Astrocyte (in vitro differentiated cells and primary cell): ENCODE measurements around the gene NCR1. TPM values are rescaled to one million over a fixed set of nuclear protein-coding genes. Genes with fewer than 3 reads are reported as not detected.

Experiments used
- DNase-seq: peaks from one replicate; pipeline ENCODE4 v3.0.0-alpha.2; 2010; ENCODE audit warnings: low read depth
- FAIRE-seq: peaks from 2 replicates; lab custom pipeline; 2011; peaks lifted over from hg19 to GRCh38; lab: Jason Lieb, UNC
- H2AFZ ChIP-seq: 2 replicates; pipeline ENCODE4 v1.6.0; 2012; ENCODE audit warnings: low read depth, low read length, inconsistent platforms
- H3K27ac ChIP-seq: 2 replicates; pipeline ENCODE4 v1.5.1; 2011; ENCODE audit warnings: low read depth, low read length, inconsistent platforms
- H3K27me3 ChIP-seq: 2 replicates; pipeline ENCODE4 v1.6.0; 2011; ENCODE audit warnings: low read length, inconsistent platforms; ENCODE audit not compliant: insufficient read depth
- H3K36me3 ChIP-seq: 2 replicates; pipeline ENCODE4 v1.5.1; 2011; ENCODE audit warnings: low read length, inconsistent platforms; ENCODE audit not compliant: insufficient read depth
- H3K4me1 ChIP-seq: 2 replicates; pipeline ENCODE4 v1.5.1; 2011; ENCODE audit warnings: low read length, inconsistent platforms; ENCODE audit not compliant: insufficient read depth
- H3K4me2 ChIP-seq: 2 replicates; pipeline ENCODE4 v1.6.0; 2012; ENCODE audit warnings: low read length, inconsistent platforms
- H3K4me3 ChIP-seq: 2 replicates; pipeline ENCODE4 v1.5.1; 2011; ENCODE audit warnings: low read depth, mild to moderate bottlenecking, low read length, inconsistent platforms; ENCODE audit not compliant: insufficient read depth
- H3K79me2 ChIP-seq: 2 replicates; pipeline ENCODE4 v1.6.0; 2012; ENCODE audit warnings: mild to moderate bottlenecking, low read length, inconsistent platforms; ENCODE audit not compliant: insufficient read depth
- H3K9ac ChIP-seq: 2 replicates; pipeline ENCODE4 v1.6.0; 2012; ENCODE audit warnings: mild to moderate bottlenecking, low read length, inconsistent platforms
- H3K9me3 ChIP-seq: 2 replicates; pipeline ENCODE4 v1.5.1; 2012; ENCODE audit warnings: low read depth, mild to moderate bottlenecking, low read length, inconsistent platforms; ENCODE audit not compliant: insufficient read depth
- H4K20me1 ChIP-seq: 2 replicates; pipeline ENCODE4 v1.6.0; 2012; ENCODE audit warnings: low read length, inconsistent platforms; ENCODE audit not compliant: insufficient read depth
- H3K27ac Mint-ChIP-seq: one replicate; pipeline ENCODE4 v1.8.0; 2021; ENCODE audit warnings: mild to moderate bottlenecking, mixed read lengths; ENCODE audit not compliant: unreplicated experiment
- H3K27me3 Mint-ChIP-seq: one replicate; pipeline ENCODE4 v1.8.0; 2021; ENCODE audit warnings: low read depth, mixed read lengths; ENCODE audit not compliant: unreplicated experiment
- H3K36me3 Mint-ChIP-seq: one replicate; pipeline ENCODE4 v1.8.0; 2021; ENCODE audit warnings: low read depth, mixed read lengths; ENCODE audit not compliant: unreplicated experiment
- H3K4me1 Mint-ChIP-seq: one replicate; pipeline ENCODE4 v1.8.0; 2021; ENCODE audit warnings: low read depth, mixed read lengths; ENCODE audit not compliant: unreplicated experiment
- H3K4me3 Mint-ChIP-seq: one replicate; pipeline ENCODE4 v1.8.0; 2021; ENCODE audit warnings: mild to moderate bottlenecking, moderate library complexity, mixed read lengths; ENCODE audit not compliant: unreplicated experiment
- H3K9me3 Mint-ChIP-seq: one replicate; pipeline ENCODE4 v1.8.0; 2021; ENCODE audit warnings: mild to moderate bottlenecking, mixed read lengths; ENCODE audit not compliant: unreplicated experiment
- CTCF ChIP-seq: IDR thresholded peaks from 2 replicates; pipeline ENCODE4 v1.5.1; 2011; ENCODE audit warnings: low read depth, mild to moderate bottlenecking, inconsistent platforms, low read length, moderate library complexity; ENCODE audit not compliant: insufficient read depth
- EZH2 ChIP-seq: IDR thresholded peaks from 2 replicates; pipeline ENCODE4 v1.6.1; 2012; ENCODE audit warnings: mild to moderate bottlenecking, low read length, inconsistent platforms; ENCODE audit not compliant: insufficient read depth
- total RNA-seq: library from RNA; stranded (reverse); gene quantifications from 2 replicates; pipeline ENCODE4 v1.2.1, GENCODE V29; 2021

NCR1 gene
- total RNA-seq, 1 donor from 2014 or later: not detected

DNA sequence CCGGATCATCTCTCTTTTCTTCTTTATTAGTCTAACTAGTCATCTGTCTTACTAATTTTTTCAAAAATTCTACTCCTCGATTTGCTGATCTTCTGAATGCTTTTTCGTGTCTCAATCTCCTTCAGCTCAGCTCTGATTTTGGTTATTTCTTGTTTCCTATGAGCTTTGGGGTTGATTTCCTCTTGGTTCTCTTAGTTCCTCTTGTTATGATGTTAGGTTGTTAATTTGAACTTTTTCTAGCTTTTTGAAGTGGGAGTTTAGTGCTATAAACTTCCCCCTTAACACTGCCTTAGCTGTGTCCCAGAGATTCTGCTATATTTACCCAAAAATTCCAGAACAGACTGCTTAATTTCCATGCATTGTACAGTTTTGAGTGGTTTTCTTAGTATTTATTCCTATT, 28.5 kb upstream of the NCR1 start:
- no peak for TF ChIP-seq CTCF
- no peak for TF ChIP-seq EZH2
- no peak for FAIRE-seq
- Mint-ChIP-seq H3K4me3 (no peak overlapping the region), H3K4me1 (no peaks in the 10 kb centered on the region), H3K9me3 (peaks cover under 1% of the 10 kb centered on the region), H3K27ac (no peak overlapping the region), H3K27me3 (peaks cover 10% of the 10 kb centered on the region), H3K36me3 (no peaks in the 10 kb centered on the region)
- no peak overlapping the region for H3K4me3 ChIP-seq
- H3K9ac ChIP-seq: no peak overlapping the region
- no peaks in the 10 kb centered on the region for H3K4me1 ChIP-seq
- no peak overlapping the region for H2AFZ ChIP-seq
- no peak for DNase-seq
- no peaks in the 10 kb centered on the region for H3K27me3 ChIP-seq
- no peaks in the 10 kb centered on the region for H3K79me2 ChIP-seq
- no peak overlapping the region for H3K4me2 ChIP-seq
- H3K36me3 ChIP-seq: no peaks in the 10 kb centered on the region
- H3K9me3 ChIP-seq: no peaks in the 10 kb centered on the region
- no peaks in the 10 kb centered on the region for H4K20me1 ChIP-seq
- H3K27ac ChIP-seq: no peak overlapping the region

- Mint-ChIP-seq H3K9me3 (peaks cover 2% of the 10 kb centered on the region), H3K27ac (no peak overlapping the region), H3K4me3 (no peak overlapping the region), H3K27me3 (peaks cover 10% of the 10 kb centered on the region), H3K4me1 (no peaks in the 10 kb centered on the region), H3K36me3 (no peaks in the 10 kb centered on the region)
- Histone ChIP-seq H3K9me3 (no peaks in the 10 kb centered on the region), H3K4me2 (no peak overlapping the region), H3K27ac (no peak overlapping the region), H4K20me1 (no peaks in the 10 kb centered on the region), H3K36me3 (no peaks in the 10 kb centered on the region), H3K27me3 (no peaks in the 10 kb centered on the region), H3K4me1 (no peaks in the 10 kb centered on the region), H3K4me3 (no peak overlapping the region), H2AFZ (no peak overlapping the region), H3K9ac (no peak overlapping the region), H3K79me2 (no peaks in the 10 kb centered on the region)
- FAIRE-seq: no peak
- TF ChIP-seq EZH2: no peak
- no peak for TF ChIP-seq CTCF
- DNase-seq: no peak
These were observed 24.1 kb upstream of the NCR1 start for GRCh38 chr19:54881884-54882283.

DNA sequence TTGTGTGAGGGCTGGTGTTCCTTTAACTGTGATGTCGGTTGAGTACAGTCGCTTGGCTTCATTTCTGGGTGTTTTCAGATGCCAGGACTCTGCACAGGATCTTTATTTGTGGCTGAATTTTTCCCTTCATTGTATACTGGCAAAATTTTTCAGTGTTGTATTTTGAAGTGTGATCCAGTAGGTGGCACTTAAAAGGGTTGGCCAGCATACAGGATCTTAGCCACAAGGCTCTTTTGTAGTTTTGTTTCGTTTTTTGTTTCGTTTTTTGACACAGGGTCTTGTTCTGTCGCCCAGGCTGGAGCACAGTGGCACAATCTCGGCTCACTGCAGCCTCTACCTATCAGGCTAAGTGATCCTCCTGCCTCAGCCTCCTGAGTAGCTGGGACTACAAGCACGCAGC, 23.2 kb upstream of the NCR1 start:
- TF ChIP-seq CTCF (no peak), EZH2 (no peak)
- Histone ChIP-seq H3K27ac (no peak overlapping the region), H3K36me3 (no peaks in the 10 kb centered on the region), H3K9ac (no peak overlapping the region), H3K27me3 (no peaks in the 10 kb centered on the region), H3K4me3 (no peak overlapping the region), H3K79me2 (no peaks in the 10 kb centered on the region), H3K4me1 (no peaks in the 10 kb centered on the region), H2AFZ (no peak overlapping the region), H4K20me1 (no peaks in the 10 kb centered on the region), H3K9me3 (no peaks in the 10 kb centered on the region), H3K4me2 (no peak overlapping the region)
- Mint-ChIP-seq H3K9me3 (peaks cover 2% of the 10 kb centered on the region), H3K27ac (no peak overlapping the region), H3K4me1 (no peaks in the 10 kb centered on the region), H3K4me3 (no peak overlapping the region), H3K36me3 (no peaks in the 10 kb centered on the region), H3K27me3 (peaks cover 10% of the 10 kb centered on the region)
- DNase-seq: no peak
- no peak for FAIRE-seq
